NOMO-1 treated with DMSO at 0.1 percent for 48 hours (cell line): ENCODE data around the gene WDTC1.
"Not testable (repeated sequence)": the region's sequence is repeated elsewhere in the genome, so short reads cannot be mapped to it uniquely, and the experiment has no call there.

ENCODE experiments used
- DNase-seq: peaks from one replicate; lab custom pipeline; 2025; ENCODE audit not compliant: unreplicated experiment; lab: John Stamatoyannopoulos, UW

The WDTC1 gene

GRCh38 chr1:27243665-27244064 is 9.2 kb downstream of the WDTC1 start:
- DNase-seq, result not testable (repeated sequence)

GRCh38 chr1:27246194-27246593 is 11.8 kb downstream of the WDTC1 start:
- DNase-seq, result no peak

- no peak for DNase-seq
Observed at GRCh38 chr1:27253596-27253995, 19.2 kb downstream of the WDTC1 start.

- no peak for DNase-seq
Observed at GRCh38 chr1:27255136-27255535, 20.7 kb downstream of the WDTC1 start.

- no peak for DNase-seq
Observed at GRCh38 chr1:27257155-27257554, 22.7 kb downstream of the WDTC1 start.

GRCh38 chr1:27258598-27258997 is 24.2 kb downstream of the WDTC1 start:
- no peak for DNase-seq

- no peak for DNase-seq
Observed at GRCh38 chr1:27267153-27267552, 32.7 kb downstream of the WDTC1 start.

- no peak for DNase-seq
Observed at GRCh38 chr1:27269276-27269675, 34.8 kb downstream of the WDTC1 start.

GRCh38 chr1:27274204-27274603 is 39.8 kb downstream of the WDTC1 start:
- no peak for DNase-seq

- peak; percentile 77 for DNase-seq
Observed at GRCh38 chr1:27275696-27276095, 41.3 kb downstream of the WDTC1 start.

- peak; percentile 76 for DNase-seq
Observed at GRCh38 chr1:27284425-27285273, 50.2 kb downstream of the WDTC1 start.

GRCh38 chr1:27285274-27285660 is 50.8 kb downstream of the WDTC1 start:
- DNase-seq, result no peak

GRCh38 chr1:27285821-27286220 is 51.4 kb downstream of the WDTC1 start:
- not testable (repeated sequence) for DNase-seq

- not testable (repeated sequence) for DNase-seq
Observed at GRCh38 chr1:27289125-27289524, 54.7 kb downstream of the WDTC1 start.

- DNase-seq, result no peak
Observed at GRCh38 chr1:27290581-27290980, 56.1 kb downstream of the WDTC1 start.

- DNase-seq, result no peak
Observed at GRCh38 chr1:27292106-27292505, 57.7 kb downstream of the WDTC1 start.

GRCh38 chr1:27293915-27294314 is 59.5 kb downstream of the WDTC1 start:
- DNase-seq, result no peak

GRCh38 chr1:27296773-27297291 is 62.4 kb downstream of the WDTC1 start:
- DNase-seq, result peak; percentile 13

- no peak for DNase-seq
Observed at GRCh38 chr1:27297903-27298302, 63.5 kb downstream of the WDTC1 start.

- no peak for DNase-seq
Observed at GRCh38 chr1:27298632-27299384, 64.4 kb downstream of the WDTC1 start.

GRCh38 chr1:27299385-27300271 is 65.2 kb downstream of the WDTC1 start:
- no peak for DNase-seq
